Neural cell (in vitro differentiated cells): ENCODE measurements around the gene ZNF181. TPM values are rescaled to one million over a fixed set of nuclear protein-coding genes. Genes with fewer than 3 reads are reported as not detected.

Source experiments
- H2AFZ ChIP-seq: fragments of 200-600, 300-800 bp; sonication (generic), shearing (Covaris generic); 2 replicates; pipeline ENCODE4 v1.6.0; 2014; ENCODE audit warnings: low read depth, mild to moderate bottlenecking, antibody characterized with exemption, low read length, moderate library complexity
- H3F3A ChIP-seq: fragments of 200-600 bp; shearing (Covaris generic); 2 replicates; pipeline ENCODE4 v1.6.1; 2016; ENCODE audit warnings: mild to moderate bottlenecking, moderate library complexity, mixed read lengths, antibody characterized with exemption, low read length; ENCODE audit not compliant: insufficient read depth, poor library complexity, severe bottlenecking
- H3K27ac ChIP-seq: fragments of 200-600, 300-800 bp; sonication (generic), shearing (Covaris generic); 2 replicates; pipeline ENCODE4 v1.5.1; 2014; ENCODE audit warnings: mild to moderate bottlenecking, low read length, moderate library complexity
- H3K27me3 ChIP-seq: fragments of 300-800, 200-600 bp; sonication (generic), shearing (Covaris generic); 2 replicates; pipeline ENCODE4 v1.6.0; 2014; ENCODE audit warnings: mild to moderate bottlenecking, low read depth, low read length, moderate library complexity; ENCODE audit not compliant: insufficient read depth
- H3K36me3 ChIP-seq: fragments of 300-800, 200-600 bp; sonication (generic), shearing (Covaris generic); 2 replicates; pipeline ENCODE4 v1.5.1; 2014; ENCODE audit warnings: mild to moderate bottlenecking, antibody characterized with exemption, low read length, moderate library complexity; ENCODE audit not compliant: insufficient read depth
- H3K4me2 ChIP-seq: fragments of 300-800, 200-600 bp; sonication (generic), shearing (Covaris generic); 2 replicates; pipeline ENCODE4 v1.6.0; 2014; ENCODE audit warnings: mild to moderate bottlenecking, low read length
- H3K4me3 ChIP-seq: fragments of 300-800, 200-600 bp; sonication (generic), shearing (Covaris generic); 2 replicates; pipeline ENCODE4 v1.5.1; 2014; ENCODE audit warnings: mild to moderate bottlenecking, low read length, moderate library complexity
- H3K79me2 ChIP-seq: fragments of 200-600 bp; shearing (Covaris generic); replicated peaks from 2 replicates; pipeline ENCODE4 v1.6.0; 2014; ENCODE audit warnings: mild to moderate bottlenecking, low read length, moderate library complexity; ENCODE audit not compliant: insufficient read depth
- H3K9ac ChIP-seq: fragments of 300-800, 200-600 bp; sonication (generic), shearing (Covaris generic); 2 replicates; pipeline ENCODE4 v1.6.1; 2016; ENCODE audit warnings: mild to moderate bottlenecking, low read length, mixed read lengths
- H3K9me2 ChIP-seq: fragments of 200-600 bp; shearing (Covaris generic); 2 replicates; pipeline ENCODE4 v1.6.1; 2016; ENCODE audit warnings: mild to moderate bottlenecking, low read length, mixed read lengths; ENCODE audit not compliant: insufficient read depth
- H3K9me3 ChIP-seq: fragments of 200-600, 300-800 bp; sonication (generic), shearing (Covaris generic); 2 replicates; pipeline ENCODE4 v1.6.1; 2016; ENCODE audit warnings: mild to moderate bottlenecking, mixed run types, low read length, moderate library complexity, mixed read lengths
- H4K20me1 ChIP-seq: fragments of 200-600 bp; shearing (Covaris generic); 2 replicates; pipeline ENCODE4 v1.6.1; 2016; ENCODE audit warnings: mild to moderate bottlenecking, mixed run types; ENCODE audit not compliant: insufficient read depth
- EP300 ChIP-seq: fragments of 450-650 bp; conservative IDR thresholded peaks from 2 replicates; pipeline ENCODE4 v1.6.1; 2014; ENCODE audit warnings: antibody characterized with exemption, mild to moderate bottlenecking, moderate library complexity; ENCODE audit not compliant: poor library complexity, severe bottlenecking
- EZH2 ChIP-seq: fragments of 200-600, 300-800 bp; shearing (Covaris generic), sonication (generic); IDR thresholded peaks from 2 replicates; pipeline ENCODE4 v1.6.1; 2014; ENCODE audit warnings: antibody characterized with exemption, low read length, borderline replicate concordance, mild to moderate bottlenecking; ENCODE audit not compliant: insufficient read depth, poor library complexity, severe bottlenecking
- MXI1 ChIP-seq: fragments of 450-650 bp; conservative IDR thresholded peaks from 2 replicates; pipeline ENCODE4 v1.6.1; 2014; ENCODE audit warnings: antibody characterized with exemption, mild to moderate bottlenecking; ENCODE audit not compliant: poor library complexity, severe bottlenecking
- POLR2AphosphoS5 ChIP-seq: IDR thresholded peaks from 2 replicates; pipeline ENCODE4 v1.6.1; 2012
- RAD21 ChIP-seq: fragments of 450-650 bp; conservative IDR thresholded peaks from 2 replicates; pipeline ENCODE4 v1.6.1; 2014; ENCODE audit warnings: antibody characterized with exemption, mild to moderate bottlenecking, moderate library complexity
- REST ChIP-seq: IDR thresholded peaks from 2 replicates; pipeline ENCODE4 v1.6.1; 2012; ENCODE audit warnings: borderline replicate concordance
- SMC3 ChIP-seq: fragments of 450-650 bp; conservative IDR thresholded peaks from 2 replicates; pipeline ENCODE4 v1.6.1; 2014; ENCODE audit warnings: antibody characterized with exemption, mild to moderate bottlenecking, moderate library complexity; ENCODE audit not compliant: poor library complexity
- TAF1 ChIP-seq: IDR thresholded peaks from 2 replicates; pipeline ENCODE4 v1.6.1; 2012; ENCODE audit warnings: low read depth
- polyA plus RNA-seq: library from polyadenylated mRNA; depleted of rRNA; stranded (reverse); fragments of >200 nt; gene quantifications from 2 replicates; pipeline ENCODE4 v1.2.3, GENCODE V29; 2014
- TF ChIP-seq, protein P1 (sequence below): fragments of 450-650 bp; IDR thresholded peaks from 2 replicates; pipeline ENCODE4 v1.5.1; 2014; ENCODE audit warnings: antibody characterized with exemption, mild to moderate bottlenecking, moderate library complexity; ENCODE audit not compliant: poor library complexity, severe bottlenecking

The ZNF181 gene
- polyA plus RNA-seq, 1 donor from 2014 or later: 42.1 TPM

DNA sequence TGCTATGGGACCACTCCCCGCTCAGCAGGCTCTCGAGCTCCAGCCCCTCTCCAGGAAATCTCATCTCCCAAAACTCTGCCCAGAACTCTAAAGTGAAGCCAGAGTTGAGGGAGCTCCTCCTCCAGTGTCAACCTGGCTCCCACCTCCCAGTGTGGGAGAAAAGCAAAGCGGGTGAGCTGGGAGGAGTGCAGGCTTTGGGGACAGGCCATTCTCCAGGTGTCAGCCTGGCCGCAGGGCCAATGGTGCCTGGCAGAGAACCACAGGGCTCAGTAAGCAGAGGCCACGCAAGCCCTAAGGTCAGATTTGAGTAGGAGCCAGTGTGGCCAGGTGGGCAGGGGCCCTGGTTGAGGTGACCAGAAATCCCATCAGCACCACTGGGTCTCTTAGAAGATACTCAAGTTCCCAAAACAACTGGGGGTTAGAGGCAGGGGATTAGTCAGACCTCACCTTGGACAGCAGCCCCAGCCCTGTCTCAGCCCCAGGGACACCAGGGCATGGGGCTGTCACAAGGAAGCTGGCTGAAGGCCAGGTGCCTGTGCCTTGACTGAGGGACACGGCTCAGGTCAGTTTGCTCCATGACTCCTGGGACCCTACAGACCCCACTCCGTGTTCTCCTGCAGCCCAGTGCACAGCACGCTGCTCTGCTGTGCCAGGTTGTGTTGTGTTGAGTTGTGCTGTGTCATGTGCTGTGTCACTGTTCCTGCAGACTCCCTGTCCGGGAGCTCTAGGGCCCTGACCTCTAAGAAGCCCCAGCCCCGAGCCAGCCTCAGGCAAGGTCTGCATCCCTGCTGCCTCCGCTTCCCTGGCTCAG is 2.8 kb upstream of the ZNF181 start:
- no peaks in the 10 kb centered on the region for H3F3A ChIP-seq
- H3K27ac ChIP-seq: no peak overlapping the region
- H2AFZ ChIP-seq: no peak overlapping the region
- H3K9me3 ChIP-seq: no peaks in the 10 kb centered on the region
- no peaks in the 10 kb centered on the region for H4K20me1 ChIP-seq
- no peak overlapping the region for H3K4me2 ChIP-seq
- TF ChIP-seq TAF1: no peak
- no peak for TF ChIP-seq EZH2
- no peak for TF ChIP-seq REST
- no peak for TF ChIP-seq MXI1
- TF ChIP-seq RAD21: no peak
- no peak for TF ChIP-seq SMC3
- TF ChIP-seq, protein P1, sequence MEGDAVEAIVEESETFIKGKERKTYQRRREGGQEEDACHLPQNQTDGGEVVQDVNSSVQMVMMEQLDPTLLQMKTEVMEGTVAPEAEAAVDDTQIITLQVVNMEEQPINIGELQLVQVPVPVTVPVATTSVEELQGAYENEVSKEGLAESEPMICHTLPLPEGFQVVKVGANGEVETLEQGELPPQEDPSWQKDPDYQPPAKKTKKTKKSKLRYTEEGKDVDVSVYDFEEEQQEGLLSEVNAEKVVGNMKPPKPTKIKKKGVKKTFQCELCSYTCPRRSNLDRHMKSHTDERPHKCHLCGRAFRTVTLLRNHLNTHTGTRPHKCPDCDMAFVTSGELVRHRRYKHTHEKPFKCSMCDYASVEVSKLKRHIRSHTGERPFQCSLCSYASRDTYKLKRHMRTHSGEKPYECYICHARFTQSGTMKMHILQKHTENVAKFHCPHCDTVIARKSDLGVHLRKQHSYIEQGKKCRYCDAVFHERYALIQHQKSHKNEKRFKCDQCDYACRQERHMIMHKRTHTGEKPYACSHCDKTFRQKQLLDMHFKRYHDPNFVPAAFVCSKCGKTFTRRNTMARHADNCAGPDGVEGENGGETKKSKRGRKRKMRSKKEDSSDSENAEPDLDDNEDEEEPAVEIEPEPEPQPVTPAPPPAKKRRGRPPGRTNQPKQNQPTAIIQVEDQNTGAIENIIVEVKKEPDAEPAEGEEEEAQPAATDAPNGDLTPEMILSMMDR: no peak
- no peak for TF ChIP-seq EP300
- no peak for TF ChIP-seq POLR2AphosphoS5
- H3K27me3 ChIP-seq: no peaks in the 10 kb centered on the region
- no peak overlapping the region for H3K9ac ChIP-seq
- H3K9me2 ChIP-seq: no peaks in the 10 kb centered on the region
- no peaks in the 10 kb centered on the region for H3K36me3 ChIP-seq
- H3K79me2 ChIP-seq: no peaks in the 10 kb centered on the region
- H3K4me3 ChIP-seq: no peak overlapping the region

- Histone ChIP-seq H3F3A (no peaks in the 10 kb centered on the region), H3K4me2 (no peak overlapping the region), H3K27ac (no peak overlapping the region), H2AFZ (no peak overlapping the region), H3K36me3 (no peaks in the 10 kb centered on the region), H4K20me1 (no peaks in the 10 kb centered on the region), H3K4me3 (no peak overlapping the region), H3K9ac (no peak overlapping the region), H3K9me3 (no peaks in the 10 kb centered on the region), H3K79me2 (no peaks in the 10 kb centered on the region), H3K9me2 (no peaks in the 10 kb centered on the region), H3K27me3 (no peaks in the 10 kb centered on the region)
- TF ChIP-seq REST (no peak), TAF1 (no peak), EZH2 (no peak), EP300 (no peak), POLR2AphosphoS5 (no peak), RAD21 (no peak), SMC3 (no peak), MXI1 (no peak)
- TF ChIP-seq, protein P1: no peak
These were observed 2.1 kb upstream of the ZNF181 start for GRCh38 chr19:34731964-34732363.
